Posterior vena cava (tissue), 2 donors: ENCODE results near the gene MMP17. TPM values are rescaled to one million over a fixed set of nuclear protein-coding genes. Genes with fewer than 3 reads are reported as not detected.
A peak's percentile ranks its signal among the peaks of the same experiment; 100 is the strongest.
"Not testable (repeated sequence)": the region's sequence is repeated elsewhere in the genome, so short reads cannot be mapped to it uniquely, and the experiment has no call there.

ENCODE experiments used
- DNase-seq: peaks from one replicate; pipeline ENCODE4 v3.0.0-alpha.2; 2020; ENCODE audit warnings: low spot score
- intact Hi-C, 2 donors: fragments of 100-400 bp; cut with DNase I; formaldehyde crosslinking; loops; one replicate each; pipeline versions ENCODE4 v1.14.1 to v1.14.2; 2022 to 2023
- total RNA-seq, 2 donors: library from RNA; stranded (reverse); fragmentation: NEBNext Ultra II Directional; extraction: Animal tissue kit (Norgen Biotek cat#: 25700); gene quantifications; one replicate each; pipeline ENCODE4 v1.2.1, GENCODE V29; 2021
- donor health status: DM: yes; HTN: yes; CAD: no.
- donor health status: DM: yes; HTN: yes; CAD: no.

The MMP17 gene
- total RNA-seq, 2 donors from 2014 or later, result 4.3 to 5.8 TPM

DNA sequence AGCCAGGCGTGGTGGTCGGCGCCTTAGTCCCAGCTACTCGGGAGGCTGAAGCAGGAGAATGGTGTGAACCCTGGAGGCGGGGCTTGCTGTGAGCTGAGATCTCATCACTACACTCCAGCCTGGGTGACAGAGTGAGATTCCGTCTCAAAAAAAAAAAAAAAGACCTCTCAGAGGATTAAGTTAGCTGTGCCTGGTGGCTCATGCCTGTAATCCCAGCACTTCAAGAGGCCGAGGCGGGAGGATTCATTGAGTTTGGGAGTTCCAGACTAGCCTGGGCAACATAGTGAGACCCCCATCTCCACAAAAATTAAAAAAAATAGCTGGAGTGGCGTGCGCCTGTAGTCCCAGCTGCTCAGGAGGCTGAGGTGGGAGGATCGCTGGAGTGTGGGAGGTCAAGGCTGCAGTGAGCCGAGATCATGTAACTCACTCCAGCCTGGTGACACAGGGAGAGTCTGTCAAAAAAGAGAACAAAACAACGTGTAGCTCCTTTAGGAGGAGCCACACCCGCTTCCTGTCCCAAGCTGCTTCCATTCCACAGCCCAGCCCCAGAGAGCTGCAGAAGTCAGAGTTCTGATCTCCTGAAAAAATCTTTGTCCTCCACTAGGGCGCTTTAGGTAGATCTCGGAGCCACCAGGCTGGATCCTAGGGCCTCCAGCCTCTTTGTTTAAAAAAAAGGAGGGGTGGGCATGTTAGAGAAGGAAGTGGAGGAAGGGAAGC, 54.8 kb downstream of the MMP17 start:
- intact Hi-C loops, result no loop called here

DNA sequence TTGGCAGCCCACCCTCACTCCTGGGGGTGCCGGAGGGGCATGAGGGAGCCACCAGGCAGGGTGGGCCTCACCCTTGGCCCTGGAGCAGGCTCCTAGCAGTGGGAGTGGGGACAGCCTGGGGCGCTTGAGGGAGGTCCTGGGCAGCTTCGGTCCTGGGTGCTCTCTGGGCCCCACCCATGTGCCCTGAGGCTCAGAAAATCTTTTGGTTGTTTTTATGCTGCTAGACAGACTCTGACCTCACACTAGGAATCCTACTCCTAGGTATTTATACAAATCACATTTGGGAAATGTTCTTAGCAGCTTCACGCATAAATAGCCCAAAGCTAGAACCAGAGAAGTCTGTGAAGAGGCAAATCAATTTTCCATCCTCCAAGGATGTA, 55.3 kb downstream of the MMP17 start:
- no peak for DNase-seq
- intact Hi-C loops, result no loop called here

More for the DNA sequence above, 54.8 kb downstream of the MMP17 start:
- DNase-seq, result no peak

DNA sequence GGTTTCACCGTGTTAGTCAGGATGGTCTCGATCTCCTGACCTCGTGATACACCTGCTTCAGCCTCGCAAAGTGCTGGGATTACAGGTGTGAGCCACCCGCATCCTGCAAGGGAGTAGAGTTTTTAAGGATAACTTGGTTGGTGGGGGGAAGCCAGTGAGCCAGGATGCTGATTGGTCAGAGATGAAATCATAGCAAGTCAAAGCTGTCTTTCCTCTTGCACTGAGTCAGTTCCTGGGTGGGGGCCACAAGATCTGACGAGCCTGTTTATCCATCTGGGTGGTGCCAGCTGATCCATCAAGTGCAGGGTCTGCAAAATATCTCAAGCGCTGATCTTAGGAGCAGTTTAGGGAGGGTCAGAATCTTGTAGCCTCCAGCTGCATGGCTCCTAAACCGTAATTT, 56.9 kb downstream of the MMP17 start:
- intact Hi-C loops, DNase-seq: not testable (repeated sequence)

DNA sequence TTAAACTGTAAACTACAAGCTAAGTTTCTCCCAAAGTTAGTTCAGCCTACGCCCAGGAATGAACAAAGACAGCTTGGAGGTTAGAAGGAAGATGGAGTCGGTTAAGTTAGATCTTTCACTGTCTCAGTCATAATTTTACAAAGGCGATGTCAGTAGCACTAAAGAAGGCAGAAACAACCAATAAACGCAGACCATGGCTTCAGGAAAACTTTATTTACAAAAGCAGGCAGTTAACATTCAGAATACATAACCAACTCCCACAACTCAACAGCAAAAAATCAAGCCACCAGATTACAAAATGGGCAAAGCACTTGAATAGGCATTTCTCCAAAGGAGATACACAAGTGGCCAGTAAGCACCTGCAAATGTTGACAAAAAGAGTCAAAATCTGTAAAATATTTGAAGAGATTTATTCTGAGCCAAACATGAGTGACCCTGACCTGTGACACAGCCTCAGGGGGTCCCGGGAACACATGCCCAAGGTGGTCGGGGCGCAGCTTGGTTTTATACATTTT, 57.4 kb downstream of the MMP17 start:
- DNase-seq, result no peak
- intact Hi-C loops, result no loop called here

DNA sequence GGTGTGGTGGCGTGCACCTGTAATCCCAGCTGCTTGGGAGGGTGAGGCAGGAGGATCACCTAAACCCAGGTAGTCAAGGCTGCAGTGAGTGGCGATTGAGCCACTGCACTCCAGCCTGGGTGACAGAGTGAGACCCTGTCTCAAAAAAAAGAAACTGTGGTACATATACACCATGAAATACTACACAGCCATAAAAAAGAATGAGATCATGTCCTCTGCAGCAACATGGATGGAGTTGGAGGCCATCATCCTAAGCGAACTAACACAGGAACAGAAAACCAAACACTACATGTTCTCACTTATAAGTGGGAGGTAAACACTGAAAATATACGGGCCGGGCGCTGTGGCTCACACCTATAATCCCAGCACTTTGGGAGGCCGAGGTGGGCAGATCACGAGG, 63.5 kb downstream of the MMP17 start:
- intact Hi-C loops, DNase-seq: not testable (repeated sequence)

DNA sequence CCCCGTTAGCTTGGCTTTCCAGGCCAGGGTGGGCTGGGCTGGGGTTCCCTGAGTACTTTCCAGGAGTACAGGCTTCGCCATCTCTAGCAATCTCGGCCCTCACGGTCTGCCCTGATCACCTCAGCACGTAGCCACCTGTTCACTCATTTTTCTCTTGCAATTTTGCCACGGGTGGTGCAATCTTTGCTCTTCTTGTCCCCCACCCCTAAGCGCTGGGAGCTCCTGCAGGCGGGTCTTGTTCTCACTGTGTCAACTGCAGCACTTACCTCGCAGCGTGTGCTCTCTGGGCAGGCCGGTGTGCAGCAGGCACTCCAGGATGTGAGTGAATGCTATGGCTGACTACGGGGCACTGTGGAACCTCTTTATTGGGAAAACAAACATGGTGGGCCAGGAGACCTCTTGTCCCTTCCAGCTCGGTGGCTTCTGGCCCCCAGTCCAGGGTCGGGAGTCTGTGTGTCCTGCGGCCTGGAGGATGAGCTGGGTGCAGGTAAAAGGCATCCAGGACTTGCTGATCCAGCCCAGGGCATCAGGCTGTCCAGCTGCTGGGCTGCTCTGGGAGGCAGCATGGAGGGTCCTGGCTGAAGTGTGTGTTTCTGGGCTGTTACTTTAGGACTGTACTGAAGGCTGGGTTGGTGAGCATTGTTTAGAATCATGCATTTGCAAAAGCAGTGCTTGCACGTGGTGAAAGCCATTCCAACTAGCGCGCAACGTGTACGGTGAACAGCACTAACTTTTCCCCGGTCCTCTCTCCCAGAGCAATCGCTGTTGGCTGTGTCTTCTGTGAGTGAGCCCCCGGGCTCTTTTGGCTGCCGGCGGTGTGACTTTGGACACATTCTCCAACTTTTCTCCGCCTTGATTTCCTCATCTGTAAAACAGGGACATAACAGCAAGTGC, 64.8 kb downstream of the MMP17 start:
- intact Hi-C loops, result no loop called here
- DNase-seq, result no peak

DNA sequence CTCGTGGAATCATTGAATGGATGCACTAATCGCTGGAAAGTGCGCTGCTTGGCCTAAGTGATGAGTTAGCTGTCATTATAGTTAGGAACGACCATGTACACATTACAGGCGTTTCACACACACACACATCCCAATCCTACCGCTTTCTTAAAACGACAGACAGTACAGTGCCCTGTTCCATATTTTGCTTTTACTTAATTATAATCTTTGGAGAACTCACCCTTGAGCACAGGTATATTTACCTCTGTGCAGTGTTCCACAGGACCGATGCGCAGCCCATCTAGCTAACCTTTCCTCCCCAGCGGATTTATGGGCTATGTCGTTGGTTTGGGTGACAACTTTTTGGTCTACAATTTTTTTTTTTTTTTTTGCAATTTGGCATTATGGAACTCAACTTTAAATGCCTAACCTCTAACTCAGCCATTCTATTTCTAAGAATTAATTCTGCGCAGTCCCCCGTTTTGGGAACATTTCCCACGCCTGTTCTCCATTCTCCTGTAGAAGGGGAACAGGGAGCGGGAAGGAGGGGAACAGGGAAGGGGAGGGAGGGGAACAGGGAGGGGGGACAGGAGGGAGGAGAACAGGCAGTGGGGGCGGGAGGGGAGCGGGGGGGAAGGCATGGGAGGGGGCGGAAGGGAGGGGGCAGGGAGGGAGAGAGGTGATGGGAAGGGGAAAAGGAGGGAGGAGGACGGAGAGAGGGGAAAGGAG, 65.6 kb downstream of the MMP17 start:
- intact Hi-C loops, result no loop called here
- no peak for DNase-seq

DNA sequence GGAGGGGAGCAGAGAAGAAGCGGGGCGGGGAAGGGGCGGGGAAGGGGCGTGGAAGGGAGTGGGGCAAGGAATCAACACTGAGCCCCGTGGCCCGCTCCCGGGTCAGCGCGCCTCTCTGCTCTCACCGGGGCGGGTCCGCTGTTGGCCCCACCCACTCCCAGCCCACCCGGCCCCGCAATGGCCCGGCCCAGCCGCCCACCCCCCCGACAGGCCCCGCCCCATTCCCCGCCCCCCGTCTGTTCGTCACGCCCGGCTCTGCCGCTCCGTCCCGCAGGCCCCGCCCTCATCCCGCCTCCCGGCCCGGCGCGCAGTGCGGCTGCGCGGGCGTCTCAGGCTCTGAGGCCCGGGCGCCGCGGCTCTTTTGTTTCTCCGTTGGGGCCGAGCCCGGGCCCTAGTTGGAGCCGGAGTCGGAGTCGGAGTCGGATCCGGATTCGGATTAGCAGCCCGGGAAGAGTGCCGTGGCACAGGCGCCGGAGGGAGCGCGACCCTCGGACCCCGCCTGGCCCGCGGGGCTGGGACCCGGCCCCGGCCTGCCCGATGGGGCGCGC, 66.2 kb downstream of the MMP17 start, which contains the start of gene ULK1:
TSS of gene ULK1 (plus strand) at position 310 of the 548 bp plus-strand sequence. CDS start 380 bp downstream, outside the sequence.
- DNase-seq, result peak; percentile 97
- intact Hi-C loops, result no loop called here

DNA sequence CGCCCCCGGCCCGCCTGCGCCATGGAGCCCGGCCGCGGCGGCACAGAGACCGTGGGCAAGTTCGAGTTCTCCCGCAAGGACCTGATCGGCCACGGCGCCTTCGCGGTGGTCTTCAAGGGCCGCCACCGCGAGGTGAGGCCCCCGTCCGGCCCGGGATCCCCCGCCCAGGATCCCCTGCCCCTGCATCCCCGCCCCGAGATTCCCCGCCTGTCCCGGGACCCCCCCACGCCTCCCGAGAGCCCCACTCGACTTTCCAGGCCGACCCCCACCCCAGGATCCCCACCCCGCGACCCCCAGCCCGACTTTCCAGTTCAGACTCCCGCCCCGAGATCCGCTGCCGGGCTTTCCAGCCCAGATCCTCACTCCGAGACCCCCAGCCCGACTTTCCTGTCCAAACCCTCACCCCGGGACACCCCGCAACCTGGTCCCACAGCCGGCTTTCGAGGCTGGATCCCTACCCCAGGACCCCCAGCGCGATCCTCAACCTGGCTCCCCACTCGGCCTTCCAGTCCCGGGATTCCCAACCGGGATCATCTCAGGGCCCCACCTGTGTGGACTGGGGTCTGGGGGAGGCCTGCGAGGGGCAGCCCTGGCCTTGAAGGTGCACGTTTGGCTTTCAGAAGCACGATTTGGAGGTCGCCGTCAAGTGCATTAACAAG, 66.9 kb downstream of the MMP17 start:
- DNase-seq, result no peak
- intact Hi-C loops, result no loop called here

DNA sequence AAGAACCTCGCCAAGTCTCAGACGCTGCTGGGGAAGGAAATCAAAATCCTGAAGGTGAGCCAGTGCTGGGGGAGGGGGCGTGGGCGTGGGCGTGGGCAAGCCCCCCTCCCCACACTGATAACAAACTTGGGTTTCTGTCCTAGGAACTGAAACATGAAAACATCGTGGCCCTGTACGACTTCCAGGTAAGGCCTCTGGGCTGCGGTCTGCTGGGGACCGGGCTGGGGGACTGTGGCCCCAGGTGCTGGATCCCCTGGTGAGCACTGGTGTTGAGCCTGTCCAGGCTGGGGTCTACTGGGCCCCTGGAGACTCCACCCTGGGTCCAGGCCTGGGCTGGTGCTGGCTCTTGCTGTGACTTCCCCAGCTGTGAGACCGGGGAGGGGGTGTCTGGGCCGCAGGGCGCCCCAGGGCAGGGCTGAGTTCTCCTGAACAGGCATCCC, 67.5 kb downstream of the MMP17 start:
- DNase-seq, result no peak
- intact Hi-C loops, result no loop called here

DNA sequence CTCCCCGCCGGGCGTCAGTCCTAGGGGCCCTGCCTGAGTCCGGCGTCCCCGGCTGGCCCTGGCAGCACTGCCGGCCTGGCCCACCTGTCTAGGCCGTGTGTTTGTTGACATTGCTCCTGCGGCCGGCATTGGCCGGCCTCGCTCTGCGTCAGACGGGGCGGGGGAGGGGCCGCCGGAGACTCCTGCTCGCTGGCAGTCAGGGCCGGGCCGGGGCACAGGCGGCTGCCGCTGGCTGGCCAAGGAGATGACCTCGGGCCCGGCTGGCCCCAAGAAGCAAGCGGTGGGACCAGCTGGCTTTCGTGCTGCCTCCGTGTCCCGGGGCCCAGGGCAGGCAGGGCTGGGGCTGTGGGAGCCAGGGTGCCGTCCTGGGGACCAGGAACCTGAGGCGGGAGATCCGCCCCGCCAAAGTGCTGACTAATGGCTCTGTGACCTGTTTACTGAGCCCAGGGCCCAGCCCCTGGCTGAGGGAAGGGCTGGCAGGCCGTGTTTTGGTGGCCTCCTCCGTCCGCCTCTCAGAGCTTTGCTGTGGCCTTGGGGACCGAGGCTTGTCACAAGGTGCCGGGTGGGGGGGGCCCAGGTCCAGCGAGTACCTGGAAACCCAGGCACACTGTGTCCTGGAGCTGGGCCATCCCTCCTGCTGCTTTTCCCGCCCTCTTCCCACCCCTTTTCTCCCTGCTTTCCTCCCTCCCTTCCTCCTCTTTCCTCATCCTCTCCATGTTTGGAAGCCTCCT, 68.1 kb downstream of the MMP17 start:
- peak; percentile 96 for DNase-seq
- intact Hi-C loops, result no loop called here

DNA sequence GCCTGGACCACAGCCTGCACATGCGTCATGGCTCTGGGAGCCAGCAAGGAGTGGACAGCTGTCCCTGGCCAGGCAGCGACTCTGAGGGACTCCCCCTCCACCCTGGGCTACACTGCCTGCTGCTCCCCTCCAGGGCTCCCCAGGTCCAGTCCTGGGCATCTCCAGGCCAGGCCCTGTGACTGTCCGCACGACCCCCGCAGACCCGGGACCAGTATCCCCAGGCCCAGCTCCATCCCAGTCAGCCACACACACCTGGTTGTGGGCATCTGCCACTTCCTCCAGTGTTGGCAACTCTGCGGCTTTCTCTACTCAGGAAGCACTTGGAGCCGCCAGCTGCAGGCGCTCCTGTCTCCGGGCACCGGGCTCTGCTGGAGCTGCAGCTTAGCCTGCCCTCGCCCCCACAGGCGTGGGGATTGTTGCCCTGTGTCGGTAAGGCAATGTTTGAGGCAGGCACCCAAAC, 68.6 kb downstream of the MMP17 start:
- intact Hi-C loops, result no loop called here
- peak; percentile 96 for DNase-seq

DNA sequence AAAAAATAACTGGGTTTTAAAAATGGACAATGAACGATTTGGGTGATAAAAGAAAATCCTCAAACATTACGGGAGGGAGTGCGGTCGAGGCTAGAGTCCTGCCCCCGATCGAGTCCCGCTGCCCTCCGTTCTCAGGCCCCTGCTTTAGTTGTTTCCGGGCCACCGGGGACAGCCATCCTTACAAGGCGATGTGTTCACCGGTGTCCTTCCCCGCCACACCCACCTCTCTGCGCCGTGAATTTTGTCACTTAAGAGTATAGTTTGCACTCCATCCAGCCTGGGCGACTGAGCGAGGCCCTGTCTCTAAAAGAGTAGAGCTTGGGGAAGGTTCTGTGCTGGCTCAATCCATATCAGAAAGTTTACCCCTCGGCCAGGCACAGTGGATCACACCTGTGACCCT, 69.1 kb downstream of the MMP17 start:
- no peak for DNase-seq
- intact Hi-C loops, result no loop called here

DNA sequence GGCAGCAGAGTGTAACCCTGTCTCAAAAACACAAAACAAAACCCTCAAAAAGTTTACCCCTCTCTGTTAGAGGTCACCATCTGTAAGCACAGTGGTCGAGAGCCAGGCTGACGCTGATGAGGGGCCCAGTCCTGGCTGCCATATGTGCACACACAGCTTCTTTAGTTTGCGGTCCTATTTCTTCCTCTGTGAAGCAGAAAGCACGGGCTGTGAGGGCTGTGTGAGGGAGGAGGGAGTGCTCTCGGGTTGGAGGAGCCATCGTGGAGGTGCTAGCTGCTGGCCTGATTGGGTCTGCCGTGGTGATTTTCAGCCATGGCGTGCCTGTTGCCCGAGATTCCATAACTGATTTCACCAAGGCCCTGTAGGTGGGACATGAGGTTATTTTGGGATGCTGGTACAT, 69.7 kb downstream of the MMP17 start:
- intact Hi-C loops, result no loop called here
- no peak for DNase-seq

DNA sequence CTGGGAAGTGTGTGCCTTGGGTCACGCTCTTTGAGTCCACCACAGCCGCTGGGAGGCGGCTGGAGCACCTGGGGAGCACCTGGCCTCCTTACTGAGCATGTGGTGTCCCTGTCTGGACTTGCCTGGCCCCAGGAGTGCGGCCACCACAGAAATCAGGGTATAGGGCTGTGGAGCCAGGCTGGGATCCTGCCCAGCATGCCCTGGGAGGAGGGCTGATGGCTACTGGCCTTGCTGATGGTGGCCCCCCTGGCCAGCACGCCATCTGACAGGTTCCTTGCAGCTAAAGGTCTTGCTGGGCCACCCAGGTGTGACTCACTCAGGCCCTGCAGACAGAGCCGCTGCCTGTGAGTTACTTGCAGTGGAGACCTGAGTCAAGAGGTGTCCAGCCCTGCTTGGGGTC, 72.2 kb downstream of the MMP17 start:
- no peak for DNase-seq

More for the DNA sequence above, 72.2 kb downstream of the MMP17 start:
- intact Hi-C loops, result no loop called here
